Calu3 (cell line): Measurements from ENCODE around the gene CACNA2D2. TPM values are rescaled to one million over a fixed set of nuclear protein-coding genes. Genes with fewer than 3 reads are reported as not detected.

Source experiments
- BruUV-seq: library from RNA; stranded (reverse); fragments of 400-500 nt; replicated peaks from 2 replicates; lab custom pipeline; 2021; lab: Mats Ljungman, UMichigan
- CTCF ChIA-PET: fragments of 300-600 bp; sonication (Branson Sonifier 250); formaldehyde crosslinking; loops from one replicate; lab custom pipeline; 2022; ENCODE audit warnings: antibody characterized with exemption; lab: Charles Lee
- DNase-seq: peaks from one replicate; pipeline ENCODE4 v3.0.0; 2022
- H3K27ac Mint-ChIP-seq: one replicate; pipeline ENCODE4 v1.8.0; 2022; ENCODE audit warnings: mixed read lengths; ENCODE audit not compliant: unreplicated experiment
- H3K27me3 Mint-ChIP-seq: one replicate; pipeline ENCODE4 v1.8.0; 2022; ENCODE audit warnings: mixed read lengths; ENCODE audit not compliant: unreplicated experiment
- H3K36me3 Mint-ChIP-seq: one replicate; pipeline ENCODE4 v1.8.0; 2022; ENCODE audit warnings: mild to moderate bottlenecking, moderate library complexity, mixed read lengths; ENCODE audit not compliant: insufficient read depth, unreplicated experiment
- H3K4me1 Mint-ChIP-seq: one replicate; pipeline ENCODE4 v1.8.0; 2022; ENCODE audit warnings: mild to moderate bottlenecking, low read depth, mixed read lengths; ENCODE audit not compliant: unreplicated experiment
- H3K4me3 Mint-ChIP-seq: one replicate; pipeline ENCODE4 v1.8.0; 2022; ENCODE audit warnings: mild to moderate bottlenecking, low read depth, moderate library complexity, mixed read lengths; ENCODE audit not compliant: unreplicated experiment
- H3K9me3 Mint-ChIP-seq: one replicate; pipeline ENCODE4 v1.8.0; 2022; ENCODE audit warnings: low read depth, mixed read lengths; ENCODE audit not compliant: unreplicated experiment
- intact Hi-C: fragments of 100-400 bp; cut with micrococcal nuclease; formaldehyde crosslinking; loops from one replicate; pipeline ENCODE4 v1.10.0; 2022; ENCODE audit not compliant: unreplicated experiment
- total RNA-seq: library from RNA; stranded (reverse); gene quantifications from 2 replicates; pipeline ENCODE4 v1.2.3, GENCODE V29; 2022
- TF ChIP-seq, protein P1 (sequence below): fragments of 200-600 bp; IDR thresholded peaks from one replicate; pipeline ENCODE4 v1.8.0; 2022; ENCODE audit warnings: antibody characterized with exemption; ENCODE audit not compliant: unreplicated experiment

Gene CACNA2D2
- total RNA-seq, 1 experiment from 2014 or later, result 0.12 TPM

DNA sequence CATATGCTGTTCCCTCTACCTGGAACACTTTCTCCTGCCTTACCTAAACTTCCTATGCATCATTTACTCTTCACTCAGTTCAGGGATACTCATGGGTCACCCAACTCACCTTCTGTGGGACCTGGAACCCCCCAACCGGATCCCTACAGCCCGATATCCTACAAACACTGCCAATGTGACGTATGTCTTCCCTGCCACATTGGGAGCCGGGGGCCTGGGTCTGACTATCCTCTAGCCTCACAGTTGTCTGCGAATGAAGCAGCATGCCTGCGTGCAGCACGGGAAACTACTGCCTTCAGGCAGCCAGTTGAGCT lies 153.3 kb downstream of the CACNA2D2 start:
- intact Hi-C loops, result no loop called here
- TF ChIP-seq, protein P1, sequence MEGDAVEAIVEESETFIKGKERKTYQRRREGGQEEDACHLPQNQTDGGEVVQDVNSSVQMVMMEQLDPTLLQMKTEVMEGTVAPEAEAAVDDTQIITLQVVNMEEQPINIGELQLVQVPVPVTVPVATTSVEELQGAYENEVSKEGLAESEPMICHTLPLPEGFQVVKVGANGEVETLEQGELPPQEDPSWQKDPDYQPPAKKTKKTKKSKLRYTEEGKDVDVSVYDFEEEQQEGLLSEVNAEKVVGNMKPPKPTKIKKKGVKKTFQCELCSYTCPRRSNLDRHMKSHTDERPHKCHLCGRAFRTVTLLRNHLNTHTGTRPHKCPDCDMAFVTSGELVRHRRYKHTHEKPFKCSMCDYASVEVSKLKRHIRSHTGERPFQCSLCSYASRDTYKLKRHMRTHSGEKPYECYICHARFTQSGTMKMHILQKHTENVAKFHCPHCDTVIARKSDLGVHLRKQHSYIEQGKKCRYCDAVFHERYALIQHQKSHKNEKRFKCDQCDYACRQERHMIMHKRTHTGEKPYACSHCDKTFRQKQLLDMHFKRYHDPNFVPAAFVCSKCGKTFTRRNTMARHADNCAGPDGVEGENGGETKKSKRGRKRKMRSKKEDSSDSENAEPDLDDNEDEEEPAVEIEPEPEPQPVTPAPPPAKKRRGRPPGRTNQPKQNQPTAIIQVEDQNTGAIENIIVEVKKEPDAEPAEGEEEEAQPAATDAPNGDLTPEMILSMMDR, result no peak
- BruUV-seq, result TSS peak; percentile 28
- peaks cover 18% of the 10 kb centered on the region for H3K4me1 Mint-ChIP-seq
- CTCF ChIA-PET, result interaction anchor here (1.1 to 2.8 kb wide), 4 partner anchors 12 to 192 kb away, joined by 3 to 15 read pairs (median 5); no protein-coding TSS in a partner anchor
- no peaks in the 10 kb centered on the region for H3K9me3 Mint-ChIP-seq
- no peak for DNase-seq
- peaks cover 28% of the 10 kb centered on the region for H3K36me3 Mint-ChIP-seq
- H3K4me3 Mint-ChIP-seq, result peak overlapping the region; percentile 84
- H3K27me3 Mint-ChIP-seq, result no peaks in the 10 kb centered on the region
- H3K27ac Mint-ChIP-seq, result peak overlapping the region; percentile 13

DNA sequence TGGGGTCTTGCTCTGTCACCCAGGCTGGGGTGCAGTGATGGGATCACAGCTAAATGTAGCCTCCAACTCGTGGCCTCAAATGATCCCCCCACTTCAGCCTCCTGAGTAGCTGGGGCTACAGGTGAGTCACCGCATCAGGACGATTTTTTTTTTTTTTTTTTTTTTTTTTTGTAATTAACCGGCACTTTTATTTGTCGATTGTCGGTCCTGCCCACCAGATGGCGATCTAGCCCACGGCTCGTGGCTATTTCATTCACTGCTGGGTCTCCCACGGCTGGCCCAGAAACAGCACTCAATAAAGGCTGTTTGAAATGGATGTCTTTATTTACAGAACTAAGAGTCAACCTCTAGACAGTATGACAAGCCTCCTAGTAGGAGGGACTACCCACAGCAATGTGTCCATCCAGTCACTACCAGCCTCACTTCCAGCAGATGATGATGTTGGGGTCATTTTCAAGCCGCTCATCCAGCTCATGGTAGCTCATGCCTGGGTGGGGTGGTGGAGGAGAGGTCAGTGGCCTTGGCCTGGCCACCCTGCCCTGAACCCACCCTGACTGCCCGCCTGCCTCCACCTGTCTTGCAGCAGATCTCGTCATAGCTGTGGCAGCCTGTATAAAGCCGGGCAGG lies 156.1 kb downstream of the CACNA2D2 start:
- TF ChIP-seq, protein P1, result peak; percentile 33

DNA sequence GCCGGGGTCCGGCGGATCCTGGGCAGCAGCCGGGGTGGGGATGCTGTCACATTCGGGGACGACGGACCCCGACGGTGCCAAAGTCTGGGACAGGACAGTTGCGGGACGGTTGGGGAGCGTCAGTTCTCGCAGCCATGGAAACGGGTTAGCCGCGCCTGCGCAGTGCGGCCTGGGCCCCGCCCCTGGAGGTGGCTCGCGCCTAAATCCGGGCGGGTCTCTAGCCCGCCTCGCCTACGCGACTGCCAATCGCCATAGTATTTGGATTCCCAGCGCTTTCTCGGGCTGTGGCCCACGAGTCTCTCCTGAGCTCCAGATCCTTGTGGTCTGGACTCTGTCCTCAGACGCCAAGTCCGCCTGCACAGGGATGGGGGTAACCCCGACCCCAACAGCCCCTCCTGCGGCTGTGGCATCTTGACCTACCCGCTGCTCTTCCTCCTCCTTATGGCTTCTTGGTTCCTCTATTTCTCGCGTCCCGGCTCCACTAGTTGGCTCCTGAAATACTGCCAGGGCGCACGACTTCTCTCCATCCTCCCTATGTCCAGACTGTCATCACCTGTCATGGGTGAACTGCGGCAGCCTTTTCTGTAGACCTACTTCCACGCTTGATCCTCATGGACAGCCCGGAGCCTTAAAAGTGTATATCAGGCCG lies 157.7 kb downstream of the CACNA2D2 start, which contains the start of gene ZMYND10:
TSS of gene ZMYND10 (minus strand) at position 147 of the 649 bp plus-strand sequence. CDS start 153 bp downstream, outside the sequence.
- BruUV-seq, result no TSS peak
- H3K9me3 Mint-ChIP-seq, result no peaks in the 10 kb centered on the region
- peak; percentile 79 for DNase-seq

More for the DNA sequence above, 156.1 kb downstream of the CACNA2D2 start:
- H3K36me3 Mint-ChIP-seq, result peaks cover 20% of the 10 kb centered on the region
- H3K9me3 Mint-ChIP-seq, result no peaks in the 10 kb centered on the region
- intact Hi-C loops, result loop anchor here (5.0 kb wide), 3 partner anchors 80 to 265 kb away; partner anchors contain the start of gene CISH
- H3K27me3 Mint-ChIP-seq, result peaks cover 13% of the 10 kb centered on the region
- H3K27ac Mint-ChIP-seq, result no peak overlapping the region
- CTCF ChIA-PET, result interaction anchor here (0.6 to 1.6 kb wide), 4 partner anchors 10 to 195 kb away, joined by 3 to 10 read pairs (median 5); no protein-coding TSS in a partner anchor
- no TSS peak for BruUV-seq
- peaks cover 18% of the 10 kb centered on the region for H3K4me1 Mint-ChIP-seq
- H3K4me3 Mint-ChIP-seq, result no peak overlapping the region
- peak; percentile 76 for DNase-seq

DNA sequence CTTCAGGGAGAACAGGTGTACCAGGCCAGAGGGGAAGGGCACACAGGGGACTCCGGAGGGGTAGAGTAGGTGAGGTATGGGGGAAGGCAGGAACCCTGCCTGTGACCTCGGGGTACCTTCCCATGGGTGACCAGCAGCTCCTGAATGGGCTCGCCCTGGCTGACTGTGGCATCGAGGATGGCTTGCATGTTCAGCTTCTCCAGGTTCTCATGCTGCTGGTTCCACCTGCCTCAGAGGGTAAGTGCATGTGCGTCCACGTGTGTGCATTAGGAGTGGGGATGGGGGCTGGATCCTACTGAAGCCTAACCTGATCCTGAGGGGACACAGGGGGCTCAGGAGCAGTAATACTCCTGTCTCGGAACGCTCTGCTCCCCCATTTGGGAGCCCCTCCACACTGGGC lies 158.4 kb downstream of the CACNA2D2 start:
- CTCF ChIA-PET, result interaction anchor here (0.8 kb wide), 1 partner anchor 8 kb away, joined by 3 read pairs; no protein-coding TSS in a partner anchor
- BruUV-seq, result no TSS peak
- Mint-ChIP-seq H3K27ac (no peak overlapping the region), H3K9me3 (no peaks in the 10 kb centered on the region), H3K4me3 (no peak overlapping the region), H3K36me3 (peaks cover 7% of the 10 kb centered on the region), H3K4me1 (peaks cover 13% of the 10 kb centered on the region), H3K27me3 (peaks cover 18% of the 10 kb centered on the region)
- intact Hi-C loops, result loop anchor here (5.0 kb wide), 3 partner anchors 82 to 267 kb away; partner anchors contain the start of gene CISH
- TF ChIP-seq, protein P1, result no peak
- DNase-seq, result no peak

More for the DNA sequence above, 157.7 kb downstream of the CACNA2D2 start, which contains the start of gene ZMYND10:
- TF ChIP-seq, protein P1, result no peak
- Mint-ChIP-seq H3K4me1 (peaks cover 18% of the 10 kb centered on the region), H3K4me3 (peak within 1 kb of the TSS; percentile 54), H3K27ac (no peak within 1 kb of the TSS), H3K36me3 (peaks cover 11% of the 10 kb centered on the region), H3K27me3 (peaks cover 13% of the 10 kb centered on the region)
- CTCF ChIA-PET, result interaction anchor here (0.8 kb wide), 1 partner anchor 9 kb away, joined by 3 read pairs; no protein-coding TSS in a partner anchor
- intact Hi-C loops, result loop anchor here (5.0 kb wide), 3 partner anchors 82 to 267 kb away; partner anchors contain the start of gene CISH
